Stimulated activated naive B cell treated with anti-CD40 and anti-IgM and Interleukin-4, amounts not matched to agents 10 μg/mL and 1 μg/mL and 100 μg/mL, for 72 hours (primary cell): Measurements from ENCODE around the gene MED9.

Source experiments
- ATAC-seq, 2 donors: fragments of 150-1000 bp; cut with Tn5 transposase; replicated peaks; 2 replicates each; pipeline ENCODE4 v1.10.0; 2021; ENCODE audit warnings: moderate library complexity in 1 of 2
- DNase-seq: peaks from one replicate; pipeline ENCODE4 v3.0.0; 2021
- H3K27ac Mint-ChIP-seq: one replicate; pipeline ENCODE4 v1.8.0; 2022; ENCODE audit warnings: mild to moderate bottlenecking, mixed read lengths
- H3K27me3 Mint-ChIP-seq, 2 donors: one replicate each; pipeline ENCODE4 v1.8.0; 2022; ENCODE audit warnings: mixed read lengths in 2 of 2
- H3K36me3 Mint-ChIP-seq, 2 donors: one replicate each; pipeline ENCODE4 v1.8.0; 2022; ENCODE audit warnings: mixed read lengths in 2 of 2, mild to moderate bottlenecking in 1 of 2
- H3K4me1 Mint-ChIP-seq, 2 donors: one replicate each; pipeline ENCODE4 v1.8.0; 2022; ENCODE audit warnings: mixed read lengths in 2 of 2, mild to moderate bottlenecking in 1 of 2
- H3K4me3 Mint-ChIP-seq, 2 donors: one replicate each; pipeline ENCODE4 v1.8.0; 2022; ENCODE audit warnings: mild to moderate bottlenecking in 2 of 2, mixed read lengths in 2 of 2, moderate library complexity in 1 of 2
- H3K9me3 Mint-ChIP-seq, 2 donors: one replicate each; pipeline ENCODE4 v1.8.0; 2022; ENCODE audit warnings: mixed read lengths in 2 of 2, mild to moderate bottlenecking in 1 of 2

Gene MED9

GRCh38 chr17:17498606-17499301 is 22.0 kb downstream of the MED9 start:
- peaks cover 0 to under 1% of the 10 kb centered on the region in 2 donors for H3K36me3 Mint-ChIP-seq
- ATAC-seq (no peak), DNase-seq (no peak)
- no peak overlapping the region for H3K27ac Mint-ChIP-seq
- H3K9me3 Mint-ChIP-seq = no peaks in the 10 kb centered on the region
- H3K4me3 Mint-ChIP-seq = no peak overlapping the region
- peaks cover 18 to 29% of the 10 kb centered on the region in 2 donors for H3K27me3 Mint-ChIP-seq
- peaks cover 12 to 22% of the 10 kb centered on the region in 2 donors for H3K4me1 Mint-ChIP-seq

- Mint-ChIP-seq H3K4me1 (peaks cover 11 to 20% of the 10 kb centered on the region in 2 donors), H3K27me3 (peaks cover 18 to 27% of the 10 kb centered on the region in 2 donors), H3K27ac (no peak overlapping the region), H3K36me3 (no peaks in the 10 kb centered on the region), H3K9me3 (no peaks in the 10 kb centered on the region), H3K4me3 (no peak overlapping the region)
- ATAC-seq (no peak), DNase-seq (no peak)
These were observed 22.8 kb downstream of the MED9 start for GRCh38 chr17:17499402-17500145.

GRCh38 chr17:17500999-17501605 is 24.3 kb downstream of the MED9 start:
- Mint-ChIP-seq H3K9me3 (no peaks in the 10 kb centered on the region), H3K4me3 (no peak overlapping the region), H3K27me3 (peaks cover 9 to 12% of the 10 kb centered on the region in 2 donors), H3K27ac (no peak overlapping the region), H3K36me3 (no peaks in the 10 kb centered on the region), H3K4me1 (peaks cover 3 to 5% of the 10 kb centered on the region in 2 donors)
- no peak for DNase-seq
- ATAC-seq = no peak

DNA sequence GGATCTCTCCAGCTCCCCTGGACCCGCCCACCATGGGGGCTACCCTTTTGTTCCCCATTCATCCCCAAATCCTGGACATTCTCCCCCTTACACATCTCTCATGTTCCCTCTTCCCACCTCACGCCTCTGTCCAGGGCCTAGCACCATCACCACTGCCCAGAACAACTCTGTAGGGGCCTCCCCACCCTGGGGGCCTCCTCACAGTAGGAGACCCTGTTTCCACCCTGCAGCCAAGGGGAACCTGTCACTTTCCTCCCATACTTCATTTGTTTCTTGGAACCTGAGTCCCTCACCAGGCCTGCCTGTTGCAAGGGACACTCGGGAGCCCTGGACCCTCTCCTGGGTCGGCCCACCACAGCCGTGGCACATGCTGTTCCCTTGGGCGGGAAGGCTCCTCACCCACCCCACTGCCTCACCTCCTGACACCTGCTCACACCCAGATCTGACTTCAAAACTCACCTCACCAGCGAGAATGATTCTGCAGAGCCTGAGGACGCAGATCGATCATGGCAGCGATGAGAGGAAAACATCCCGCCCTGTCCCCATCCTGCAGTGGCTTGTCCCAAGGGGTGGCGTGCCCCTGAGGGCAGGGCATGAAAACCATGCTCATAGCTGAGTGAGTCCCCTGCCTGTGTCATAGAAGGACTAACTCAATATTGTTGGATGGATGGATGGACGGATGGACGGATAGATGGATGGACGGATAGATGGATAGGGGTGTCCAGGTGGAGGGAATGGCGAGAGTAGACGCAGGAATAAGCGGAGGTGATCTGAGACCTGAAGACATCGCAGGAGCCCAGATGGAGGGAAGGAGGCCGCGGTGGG is 26.2 kb downstream of the MED9 start:
- no peak for ATAC-seq
- Mint-ChIP-seq H3K9me3 (no peaks in the 10 kb centered on the region), H3K4me3 (no peak overlapping the region), H3K27me3 (peaks cover 9 to 12% of the 10 kb centered on the region in 2 donors), H3K36me3 (no peaks in the 10 kb centered on the region), H3K27ac (no peak overlapping the region), H3K4me1 (no peaks in the 10 kb centered on the region)
- no peak for DNase-seq

DNA sequence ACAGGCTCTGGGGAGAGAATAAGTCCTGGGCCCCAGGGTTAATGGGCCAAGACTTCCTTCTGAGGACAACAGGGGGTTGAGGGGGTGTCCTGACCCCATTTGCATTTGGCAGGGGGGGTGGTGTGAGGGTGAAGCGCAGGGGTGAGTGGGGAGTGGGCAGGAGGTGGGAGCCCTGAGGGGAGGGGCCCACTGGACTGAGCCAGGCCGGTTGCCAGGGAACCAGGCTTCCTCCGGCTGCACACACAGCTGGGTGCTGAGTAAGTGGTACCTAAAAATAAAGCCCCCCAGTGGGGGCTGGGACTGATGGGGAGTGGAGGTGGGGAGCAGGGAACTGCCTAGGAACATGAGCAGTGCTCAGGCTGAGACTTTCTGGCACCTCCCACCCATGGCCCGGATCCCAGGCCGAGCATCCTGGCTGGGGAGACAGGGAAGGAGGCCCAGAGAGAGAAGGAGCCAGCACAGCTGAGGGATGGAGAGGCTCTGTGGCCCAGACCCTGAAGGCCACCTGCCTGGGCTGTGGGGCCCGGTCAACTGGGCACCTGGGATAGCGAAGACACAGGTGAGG is 26.8 kb downstream of the MED9 start:
- DNase-seq (no peak), ATAC-seq (no peak)
- Mint-ChIP-seq H3K4me3 (no peak overlapping the region), H3K27me3 (peaks cover 9 to 11% of the 10 kb centered on the region in 2 donors), H3K4me1 (no peaks in the 10 kb centered on the region), H3K9me3 (no peaks in the 10 kb centered on the region), H3K36me3 (no peaks in the 10 kb centered on the region), H3K27ac (no peak overlapping the region)

DNA sequence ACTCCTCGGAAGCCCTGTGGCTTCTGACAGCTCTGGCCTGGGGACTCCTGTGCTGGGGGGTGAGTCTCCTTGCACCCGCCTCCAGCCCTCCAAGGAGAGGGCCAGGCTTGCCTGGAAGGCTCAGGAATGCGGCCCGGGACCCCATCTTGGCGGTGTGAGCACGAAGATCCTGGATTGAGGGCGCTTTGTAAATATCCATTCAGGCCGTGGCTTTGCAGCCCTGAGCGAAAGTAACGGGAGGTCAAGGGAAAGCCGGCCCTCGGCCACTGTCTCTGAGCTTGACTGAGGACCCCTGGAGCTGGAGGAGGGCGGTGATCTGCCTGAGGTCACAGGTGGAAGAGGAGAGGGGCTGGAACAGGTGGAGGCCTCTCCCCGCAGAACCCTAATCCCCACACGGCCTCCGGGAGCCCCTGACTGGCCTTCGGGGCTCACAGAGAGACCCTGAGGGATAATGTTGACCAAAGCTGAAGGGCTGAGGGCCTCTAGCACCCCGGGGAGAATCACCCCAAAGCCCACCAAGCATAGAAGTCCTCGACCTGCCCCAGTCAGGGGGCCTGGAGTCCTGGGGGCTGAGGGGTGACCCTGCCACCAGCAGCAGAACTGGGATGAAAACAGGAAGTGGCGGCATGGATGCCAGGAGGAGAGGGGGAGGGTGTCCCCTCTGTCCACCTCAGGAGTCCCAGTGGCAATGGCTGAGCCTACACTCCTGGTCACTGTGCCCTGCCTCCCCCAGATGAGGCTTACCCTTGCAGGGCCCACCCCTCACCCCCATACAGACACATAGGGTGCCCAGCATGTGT is 27.7 kb downstream of the MED9 start:
- peaks cover 0 to under 1% of the 10 kb centered on the region in 2 donors for H3K4me1 Mint-ChIP-seq
- peaks cover 6 to 9% of the 10 kb centered on the region in 2 donors for H3K27me3 Mint-ChIP-seq
- DNase-seq (no peak), ATAC-seq (no peak)
- no peak overlapping the region for H3K4me3 Mint-ChIP-seq
- H3K9me3 Mint-ChIP-seq = no peaks in the 10 kb centered on the region
- no peak overlapping the region for H3K27ac Mint-ChIP-seq
- H3K36me3 Mint-ChIP-seq = no peaks in the 10 kb centered on the region

GRCh38 chr17:17505151-17505550 is 28.4 kb downstream of the MED9 start:
- no peak overlapping the region for H3K27ac Mint-ChIP-seq
- DNase-seq (no peak), ATAC-seq (no peak)
- H3K4me3 Mint-ChIP-seq = no peak overlapping the region
- H3K9me3 Mint-ChIP-seq = no peaks in the 10 kb centered on the region
- peaks cover 3 to 6% of the 10 kb centered on the region in 2 donors for H3K4me1 Mint-ChIP-seq
- H3K27me3 Mint-ChIP-seq = peaks cover 6 to 9% of the 10 kb centered on the region in 2 donors
- no peaks in the 10 kb centered on the region for H3K36me3 Mint-ChIP-seq

- ATAC-seq = no peak
- DNase-seq = no peak
- Mint-ChIP-seq H3K27ac (no peak overlapping the region), H3K36me3 (no peaks in the 10 kb centered on the region), H3K27me3 (peaks cover 6 to 9% of the 10 kb centered on the region in 2 donors), H3K4me1 (peaks cover 5 to 12% of the 10 kb centered on the region in 2 donors), H3K9me3 (no peaks in the 10 kb centered on the region), H3K4me3 (no peak overlapping the region)
These were observed 28.9 kb downstream of the MED9 start for GRCh38 chr17:17505610-17506171.

- H3K36me3 Mint-ChIP-seq = no peaks in the 10 kb centered on the region
- no peak overlapping the region for H3K27ac Mint-ChIP-seq
- peaks cover 1 to 5% of the 10 kb centered on the region in 2 donors for H3K27me3 Mint-ChIP-seq
- no peak for DNase-seq
- ATAC-seq = no peak
- no peak overlapping the region for H3K4me3 Mint-ChIP-seq
- peaks cover 10 to 17% of the 10 kb centered on the region in 2 donors for H3K4me1 Mint-ChIP-seq
- no peaks in the 10 kb centered on the region for H3K9me3 Mint-ChIP-seq
These were observed 29.5 kb downstream of the MED9 start for GRCh38 chr17:17506181-17506741.

- H3K4me3 Mint-ChIP-seq = no peak overlapping the region
- peaks cover 0 to 2% of the 10 kb centered on the region in 2 donors for H3K27me3 Mint-ChIP-seq
- no peak overlapping the region for H3K27ac Mint-ChIP-seq
- no peaks in the 10 kb centered on the region for H3K9me3 Mint-ChIP-seq
- no peak for ATAC-seq
- H3K4me1 Mint-ChIP-seq = peaks cover 10 to 17% of the 10 kb centered on the region in 2 donors
- H3K36me3 Mint-ChIP-seq = no peaks in the 10 kb centered on the region
- DNase-seq = no peak
These were observed 30.2 kb downstream of the MED9 start for GRCh38 chr17:17506893-17507464.

- peaks cover 10 to 17% of the 10 kb centered on the region in 2 donors for H3K4me1 Mint-ChIP-seq
- H3K36me3 Mint-ChIP-seq = no peaks in the 10 kb centered on the region
- no peaks in the 10 kb centered on the region for H3K27me3 Mint-ChIP-seq
- H3K9me3 Mint-ChIP-seq = no peaks in the 10 kb centered on the region
- no peak overlapping the region for H3K27ac Mint-ChIP-seq
- ATAC-seq (no peak), DNase-seq (no peak)
- no peak overlapping the region for H3K4me3 Mint-ChIP-seq
These were observed 30.7 kb downstream of the MED9 start for GRCh38 chr17:17507465-17508011.

GRCh38 chr17:17508019-17508535 is 31.3 kb downstream of the MED9 start:
- Mint-ChIP-seq H3K27me3 (no peaks in the 10 kb centered on the region), H3K4me1 (peaks cover 10 to 17% of the 10 kb centered on the region in 2 donors), H3K9me3 (no peaks in the 10 kb centered on the region), H3K36me3 (no peaks in the 10 kb centered on the region), H3K4me3 (no peak overlapping the region), H3K27ac (no peak overlapping the region)
- DNase-seq = no peak
- no peak for ATAC-seq
